Tibial nerve (tissue), 4 donors: ENCODE results near the gene PRKACB.

Experiments used
- CTCF ChIP-seq, 5 experiments: fragments of 200-600 bp in 3 of 5; fragments of 450-650 bp in 2 of 5; sonication (generic) in 3 of 5; IDR thresholded peaks; one replicate each; pipeline ENCODE4 v1.5.1; 2016 to 2019; ENCODE audit warnings: antibody characterized with exemption in 5 of 5, mild to moderate bottlenecking in 3 of 5, moderate library complexity in 2 of 5
- EP300 ChIP-seq, 2 donors: sonication (generic); formaldehyde crosslinking; IDR thresholded peaks; one replicate each; pipeline ENCODE4 v1.6.1; 2017; ENCODE audit warnings: antibody characterized with exemption in 2 of 2, mild to moderate bottlenecking in 1 of 2
- POLR2A ChIP-seq, 2 donors: fragments of 450-650 bp; IDR thresholded peaks; one replicate each; pipeline ENCODE4 v1.6.1; 2017; ENCODE audit warnings: antibody characterized with exemption in 2 of 2, mild to moderate bottlenecking in 2 of 2, moderate library complexity in 2 of 2

- TF ChIP-seq POLR2A (IDR thresholded peaks at IDR 0.05) (no peak), CTCF (IDR thresholded peaks at IDR 0.05) (no peak), EP300 (IDR thresholded peaks at IDR 0.05) (no peak)
These were observed 73.2 kb downstream of the PRKACB start for GRCh38 chr1:84217239-84217638.
